Mesenchymal stem cell (in vitro differentiated cells and primary cell): ENCODE results near the gene KLHL29.

ENCODE experiments used
- DNase-seq: peaks from one replicate; pipeline ENCODE4 v3.0.0-alpha.2; 2013
- H2AFZ ChIP-seq: one replicate; pipeline ENCODE4 v1.6.1; 2013; ENCODE audit warnings: low read depth, mild to moderate bottlenecking, control low read depth, inconsistent platforms, low read length, moderate library complexity
- H2AK5ac ChIP-seq: 2 replicates; pipeline ENCODE4 v1.6.1; 2013; ENCODE audit warnings: low read length, moderate library complexity, mild to moderate bottlenecking, inconsistent platforms; ENCODE audit not compliant: severe bottlenecking
- H2BK120ac ChIP-seq: one replicate; pipeline ENCODE4 v1.6.1; 2013; ENCODE audit warnings: low read depth, mild to moderate bottlenecking, inconsistent platforms, low read length, moderate library complexity
- H2BK12ac ChIP-seq, 2 experiments: one replicate each; pipeline ENCODE4 v1.6.1; 2013; ENCODE audit warnings: inconsistent platforms in 2 of 2, low read length in 2 of 2, mild to moderate bottlenecking in 2 of 2, moderate library complexity in 2 of 2, control low read depth in 1 of 2
- H2BK15ac ChIP-seq: one replicate; pipeline ENCODE4 v1.6.1; 2013; ENCODE audit warnings: mild to moderate bottlenecking, low read depth, inconsistent platforms; ENCODE audit not compliant: poor library complexity, severe bottlenecking
- H2BK5ac ChIP-seq: 2 replicates; pipeline ENCODE4 v1.6.1; 2013; ENCODE audit warnings: low read depth, mild to moderate bottlenecking, low read length, control low read depth, inconsistent platforms; ENCODE audit not compliant: poor library complexity, severe bottlenecking
- H3K14ac ChIP-seq, 2 experiments: one replicate each; pipeline ENCODE4 v1.6.1; 2013; ENCODE audit warnings: inconsistent platforms in 2 of 2, low read length in 2 of 2, control low read depth in 1 of 2, mild to moderate bottlenecking in 1 of 2, moderate library complexity in 1 of 2
- H3K18ac ChIP-seq, 2 experiments: one replicate each; pipeline ENCODE4 v1.6.1; 2013; ENCODE audit warnings: inconsistent platforms in 2 of 2, low read length in 2 of 2, control low read depth in 1 of 2, low read depth in 1 of 2, mild to moderate bottlenecking in 1 of 2
- H3K23ac ChIP-seq, 2 experiments: one replicate each; pipeline ENCODE4 v1.6.1; 2013; ENCODE audit warnings: inconsistent platforms in 2 of 2, low read length in 2 of 2, mild to moderate bottlenecking in 2 of 2, moderate library complexity in 2 of 2, control low read depth in 1 of 2
- H3K27ac ChIP-seq: 2 replicates; pipeline ENCODE4 v1.5.1; 2013; ENCODE audit warnings: mild to moderate bottlenecking, moderate library complexity, low read length, control low read depth, inconsistent platforms; ENCODE audit not compliant: poor library complexity, severe bottlenecking
- H3K27me3 ChIP-seq, 2 experiments: 2 replicates each; pipeline versions ENCODE4 v1.6.1 to v1.7.0; 2013; ENCODE audit warnings: low read length in 2 of 2, mild to moderate bottlenecking in 2 of 2, moderate library complexity in 2 of 2, control low read depth in 1 of 2, inconsistent platforms in 1 of 2; ENCODE audit not compliant: control insufficient read depth in 1 of 2, insufficient read depth in 1 of 2
- H3K36me3 ChIP-seq, 2 experiments: 2 replicates each; pipeline versions ENCODE4 v1.6.1 to v1.7.0; 2013; ENCODE audit warnings: low read length in 2 of 2, control low read depth in 1 of 2, inconsistent platforms in 1 of 2, low read depth in 1 of 2, mild to moderate bottlenecking in 1 of 2; ENCODE audit not compliant: insufficient read depth in 2 of 2, control insufficient read depth in 1 of 2
- H3K4ac ChIP-seq, 2 experiments: one replicate each; pipeline ENCODE4 v1.6.1; 2013; ENCODE audit warnings: inconsistent platforms in 2 of 2, low read length in 2 of 2, mild to moderate bottlenecking in 2 of 2, moderate library complexity in 2 of 2, control low read depth in 1 of 2, low read depth in 1 of 2
- H3K4me1 ChIP-seq: 2 replicates; pipeline ENCODE4 v1.6.1; 2013; ENCODE audit warnings: low read depth, low read length, control low read depth; ENCODE audit not compliant: control insufficient read depth, insufficient read depth
- H3K4me2 ChIP-seq: 2 replicates; pipeline ENCODE4 v1.6.1; 2013; ENCODE audit warnings: low read length, mild to moderate bottlenecking, inconsistent platforms; ENCODE audit not compliant: poor library complexity, severe bottlenecking
- H3K4me3 ChIP-seq, 2 experiments: 2 replicates each; pipeline versions ENCODE4 v1.5.1 to v1.7.0; 2013; ENCODE audit warnings: low read length in 2 of 2, mild to moderate bottlenecking in 2 of 2, control low read depth in 1 of 2, low read depth in 1 of 2; ENCODE audit not compliant: insufficient read depth in 1 of 2
- H3K79me1 ChIP-seq: replicated peaks from 2 replicates; pipeline ENCODE4 v1.6.1; 2013; ENCODE audit warnings: mild to moderate bottlenecking, control low read depth, low read length, inconsistent platforms; ENCODE audit not compliant: poor library complexity, severe bottlenecking
- H3K9ac ChIP-seq: 2 replicates; pipeline ENCODE4 v1.7.0; 2013; ENCODE audit warnings: mild to moderate bottlenecking, low read length, moderate library complexity
- H3K9me3 ChIP-seq: 2 replicates; pipeline ENCODE4 v1.7.0; 2013; ENCODE audit warnings: mild to moderate bottlenecking, low read length; ENCODE audit not compliant: control insufficient read depth
- H4K8ac ChIP-seq: one replicate; pipeline ENCODE4 v1.6.1; 2013; ENCODE audit warnings: inconsistent platforms, mild to moderate bottlenecking, low read length, moderate library complexity
- H4K91ac ChIP-seq: one replicate; pipeline ENCODE4 v1.6.1; 2013; ENCODE audit warnings: mild to moderate bottlenecking, low read length, inconsistent platforms
- WGBS: methylation state at CpG from one replicate; pipeline ENCODE4 v1.1.7; 2013; ENCODE audit warnings: mixed read lengths; 5-methylcytosine and 5-hydroxymethylcytosine counted together

The KLHL29 gene

DNA sequence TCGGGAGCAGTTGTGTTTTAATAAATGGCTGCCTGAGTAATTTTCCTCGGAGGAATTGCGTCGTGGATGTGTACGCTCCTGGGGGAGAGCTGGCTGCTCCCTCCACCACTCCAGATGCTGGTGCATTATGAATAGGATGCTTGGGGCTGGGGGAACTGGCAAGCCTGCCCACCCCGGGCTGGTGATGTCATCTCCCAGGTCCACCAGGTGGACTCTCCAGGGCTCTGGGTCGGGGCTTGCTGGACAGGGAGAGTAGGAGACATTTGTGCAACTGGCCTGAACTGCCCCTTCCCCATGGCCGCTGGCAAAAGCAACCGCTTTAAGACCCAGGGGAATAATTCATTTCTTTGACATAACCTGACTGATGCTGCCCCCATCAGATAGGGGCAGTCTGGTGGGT is 158.7 kb downstream of the KLHL29 start:
- H3K4me1 ChIP-seq, result peaks cover 6% of the 10 kb centered on the region
- no peak overlapping the region for H2BK120ac ChIP-seq
- H2BK5ac ChIP-seq, result no peak overlapping the region
- H3K9me3 ChIP-seq, result no peaks in the 10 kb centered on the region
- H3K23ac ChIP-seq, result no peak overlapping the region
- H3K4ac ChIP-seq, result no peak overlapping the region
- peaks cover 15% of the 10 kb centered on the region for H3K79me1 ChIP-seq
- no peak overlapping the region for H3K27ac ChIP-seq
- no peak overlapping the region for H4K8ac ChIP-seq
- H3K9ac ChIP-seq, result no peak overlapping the region
- H3K14ac ChIP-seq, result peak overlapping the region in 1 of 2 experiments; percentile 26
- 93% methylated on average over 9 of the region's 9 CpGs for WGBS
- no peak overlapping the region for H3K4me3 ChIP-seq
- no peak overlapping the region for H3K4me2 ChIP-seq
- H3K36me3 ChIP-seq, result peaks cover 3 to 5% of the 10 kb centered on the region in 2 experiments
- H4K91ac ChIP-seq, result no peak overlapping the region
- H3K27me3 ChIP-seq, result peaks cover 0 to 15% of the 10 kb centered on the region in 2 experiments
- H2AFZ ChIP-seq, result no peak overlapping the region
- H2AK5ac ChIP-seq, result no peak overlapping the region
- DNase-seq, result no peak
- no peak overlapping the region for H3K18ac ChIP-seq
- no peak overlapping the region for H2BK12ac ChIP-seq
- H2BK15ac ChIP-seq, result peak overlapping the region; percentile 19

DNA sequence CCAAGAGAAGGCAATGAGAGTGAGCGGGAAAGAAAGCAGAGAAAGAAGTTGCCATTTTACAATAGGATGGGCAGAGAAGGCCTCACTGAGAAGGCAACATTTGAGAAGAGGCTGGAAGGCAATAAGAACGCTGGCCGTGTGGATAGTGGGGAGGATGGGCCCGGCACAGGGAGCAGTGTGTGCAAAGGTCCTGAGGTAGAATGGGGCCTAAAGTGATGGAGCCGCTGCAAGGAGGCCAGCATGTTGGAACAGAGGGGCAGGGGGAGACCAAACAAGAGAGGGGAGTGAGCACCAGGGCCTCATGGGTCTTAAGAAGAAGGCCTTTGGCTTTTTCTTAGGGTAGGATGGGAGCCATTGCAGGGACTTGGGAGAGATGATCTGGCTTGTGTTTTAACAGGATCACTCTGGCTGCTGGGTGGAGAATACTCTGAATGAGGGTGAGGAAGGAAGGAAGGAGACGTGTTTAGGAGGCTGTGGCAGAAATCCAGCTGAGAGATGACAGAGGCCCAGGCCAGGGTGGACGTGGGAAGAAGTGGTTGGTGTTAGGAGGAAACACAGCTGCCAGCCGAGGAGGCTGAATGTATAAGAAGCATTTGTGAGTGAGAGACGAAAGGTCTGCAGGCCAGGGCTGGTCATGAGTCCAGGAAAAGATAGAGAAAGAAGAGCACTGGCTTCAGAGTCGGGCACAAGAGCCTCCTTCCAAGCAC is 159.8 kb downstream of the KLHL29 start:
- H2AFZ ChIP-seq, result no peak overlapping the region
- no peak overlapping the region for H2BK12ac ChIP-seq
- H2BK120ac ChIP-seq, result no peak overlapping the region
- H3K79me1 ChIP-seq, result peaks cover 15% of the 10 kb centered on the region
- no peak overlapping the region for H2BK15ac ChIP-seq
- no peak overlapping the region for H3K4me3 ChIP-seq
- H3K14ac ChIP-seq, result peak overlapping the region in 1 of 2 experiments; percentile 26
- H3K9ac ChIP-seq, result peak overlapping the region; percentile 10
- peaks cover 3 to 5% of the 10 kb centered on the region in 2 experiments for H3K36me3 ChIP-seq
- H4K8ac ChIP-seq, result no peak overlapping the region
- H3K27ac ChIP-seq, result no peak overlapping the region
- no peak overlapping the region for H3K4me2 ChIP-seq
- H3K18ac ChIP-seq, result peak overlapping the region in 1 of 2 experiments; percentile 22
- no peak for DNase-seq
- H3K23ac ChIP-seq, result no peak overlapping the region
- H2BK5ac ChIP-seq, result no peak overlapping the region
- peaks cover 16% of the 10 kb centered on the region for H3K4me1 ChIP-seq
- H2AK5ac ChIP-seq, result no peak overlapping the region
- peak overlapping the region; percentile 10 to 42 for H3K4ac ChIP-seq
- H3K9me3 ChIP-seq, result no peaks in the 10 kb centered on the region
- 78% methylated on average over 10 of the region's 10 CpGs for WGBS
- H4K91ac ChIP-seq, result no peak overlapping the region
- H3K27me3 ChIP-seq, result peaks cover 0 to 15% of the 10 kb centered on the region in 2 experiments

DNA sequence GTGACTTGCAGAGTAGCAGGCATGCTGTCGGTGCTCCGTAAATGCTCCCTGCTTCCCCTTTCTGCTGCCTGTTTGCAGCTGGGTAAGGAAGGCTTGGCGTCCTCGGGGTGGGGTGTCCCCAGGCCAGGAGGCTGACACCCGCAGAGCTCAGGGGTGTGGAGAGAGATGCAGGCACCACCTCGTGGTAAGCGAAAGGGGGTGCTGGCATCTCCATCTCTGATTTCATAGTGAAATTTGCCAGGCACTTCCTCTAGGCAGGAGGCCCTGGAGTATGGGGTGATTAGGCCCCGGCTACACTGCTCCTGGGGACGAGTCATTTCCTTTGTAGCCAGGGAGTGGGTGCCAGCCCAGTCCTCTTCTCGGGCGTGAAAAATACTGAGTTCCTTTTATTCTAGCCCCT is 160.4 kb downstream of the KLHL29 start:
- peaks cover 0 to 15% of the 10 kb centered on the region in 2 experiments for H3K27me3 ChIP-seq
- H3K4ac ChIP-seq, result no peak overlapping the region

DNA sequence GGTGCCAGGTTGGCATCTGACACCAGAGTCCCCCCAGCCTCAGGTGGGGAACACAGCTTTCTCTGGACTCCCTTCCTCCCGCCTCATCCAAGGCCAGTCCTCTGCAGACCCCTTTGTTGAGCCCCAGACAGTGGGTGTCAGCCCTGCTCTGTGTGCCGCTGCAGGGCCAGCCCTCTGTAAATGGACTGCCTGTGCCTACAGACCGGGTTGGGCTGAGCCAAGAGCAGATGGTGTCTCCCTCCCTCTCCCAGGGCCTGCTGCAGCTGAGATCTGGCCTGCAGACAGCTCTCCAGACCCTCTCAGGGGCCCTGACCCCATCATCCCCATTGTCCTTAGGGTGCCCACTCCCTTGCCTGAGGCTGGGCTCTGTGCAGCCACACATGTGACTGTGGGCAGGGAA is 160.8 kb downstream of the KLHL29 start:
- peak overlapping the region in 1 of 2 experiments; percentile 68 for H3K14ac ChIP-seq
- H3K27ac ChIP-seq, result no peak overlapping the region
- peaks cover 3 to 5% of the 10 kb centered on the region in 2 experiments for H3K36me3 ChIP-seq
- H3K4ac ChIP-seq, result no peak overlapping the region
- H3K4me1 ChIP-seq, result peaks cover 21% of the 10 kb centered on the region
- H3K4me2 ChIP-seq, result no peak overlapping the region
- no peak overlapping the region for H3K4me3 ChIP-seq
- peak overlapping the region; percentile 31 for H4K8ac ChIP-seq
- no peak overlapping the region for H2BK5ac ChIP-seq
- WGBS, result 87% methylated on average over 3 of the region's 3 CpGs
- peak overlapping the region; percentile 83 for H4K91ac ChIP-seq
- H2BK15ac ChIP-seq, result no peak overlapping the region
- no peak overlapping the region for H2AK5ac ChIP-seq
- peaks cover 15% of the 10 kb centered on the region for H3K79me1 ChIP-seq
- H2AFZ ChIP-seq, result no peak overlapping the region
- no peak for DNase-seq
- H2BK120ac ChIP-seq, result no peak overlapping the region
- no peak overlapping the region for H3K9ac ChIP-seq
- no peak overlapping the region for H3K23ac ChIP-seq
- H3K9me3 ChIP-seq, result no peaks in the 10 kb centered on the region
- peak overlapping the region in 1 of 2 experiments; percentile 49 for H2BK12ac ChIP-seq
- peaks cover 0 to 11% of the 10 kb centered on the region in 2 experiments for H3K27me3 ChIP-seq
- peak overlapping the region; percentile 9 to 25 for H3K18ac ChIP-seq

More for the DNA sequence above, 160.4 kb downstream of the KLHL29 start:
- peak overlapping the region in 1 of 2 experiments; percentile 5 for H3K14ac ChIP-seq
- WGBS, result 69% methylated on average over 11 of the region's 11 CpGs
- no peak overlapping the region for H2BK15ac ChIP-seq
- peak overlapping the region in 1 of 2 experiments; percentile 22 for H3K18ac ChIP-seq
- no peak overlapping the region for H2AK5ac ChIP-seq
- no peak overlapping the region for H4K8ac ChIP-seq
- peaks cover 3 to 5% of the 10 kb centered on the region in 2 experiments for H3K36me3 ChIP-seq
- DNase-seq, result no peak
- no peak overlapping the region for H3K4me2 ChIP-seq
- H3K23ac ChIP-seq, result no peak overlapping the region
- no peak overlapping the region for H3K4me3 ChIP-seq
- no peak overlapping the region for H4K91ac ChIP-seq
- peak overlapping the region; percentile 10 for H3K9ac ChIP-seq
- H2BK5ac ChIP-seq, result no peak overlapping the region
- H3K4me1 ChIP-seq, result peaks cover 21% of the 10 kb centered on the region
- H2BK120ac ChIP-seq, result no peak overlapping the region
- H3K79me1 ChIP-seq, result peaks cover 15% of the 10 kb centered on the region
- H2BK12ac ChIP-seq, result no peak overlapping the region
- H3K9me3 ChIP-seq, result no peaks in the 10 kb centered on the region
- H2AFZ ChIP-seq, result no peak overlapping the region
- H3K27ac ChIP-seq, result no peak overlapping the region
